T-helper 9 cell (primary cell): Measurements from ENCODE around the gene VIP.

Source experiments
- DNase-seq: peaks from one replicate; pipeline ENCODE4 v3.0.0-alpha.2; 2020

Gene VIP

DNA sequence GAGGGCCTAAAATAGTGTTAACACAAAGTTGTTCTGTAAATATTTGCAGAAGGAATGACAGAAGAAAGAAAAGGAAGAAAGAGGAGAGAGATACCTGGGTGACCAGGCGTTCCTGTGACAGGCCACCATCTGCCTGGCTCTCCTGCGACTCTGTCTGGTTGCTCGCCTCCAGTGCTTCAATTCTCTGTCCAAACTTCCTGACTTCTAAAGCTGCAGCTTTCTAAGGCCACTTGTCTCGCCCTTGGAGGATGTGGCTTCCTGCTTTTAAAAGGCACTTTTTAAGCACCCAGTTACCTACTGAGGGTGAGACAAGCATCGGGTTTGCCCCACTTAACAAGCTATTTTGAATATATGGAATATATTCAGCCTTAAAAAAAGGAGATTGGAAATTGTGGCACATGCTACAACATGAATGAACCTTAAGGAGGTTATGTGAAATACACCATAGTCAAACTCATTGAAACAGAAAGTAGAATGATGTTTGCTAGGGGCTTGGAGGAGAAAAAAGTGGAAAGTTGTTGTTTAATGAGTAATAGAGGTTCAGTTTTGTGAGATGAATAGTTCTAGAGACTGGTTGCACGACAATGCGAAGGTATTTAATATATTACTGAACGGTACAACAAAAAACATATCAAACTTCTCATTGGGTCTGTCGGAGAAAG, 32.8 kb downstream of the VIP start:
- DNase-seq, result no peak

DNA sequence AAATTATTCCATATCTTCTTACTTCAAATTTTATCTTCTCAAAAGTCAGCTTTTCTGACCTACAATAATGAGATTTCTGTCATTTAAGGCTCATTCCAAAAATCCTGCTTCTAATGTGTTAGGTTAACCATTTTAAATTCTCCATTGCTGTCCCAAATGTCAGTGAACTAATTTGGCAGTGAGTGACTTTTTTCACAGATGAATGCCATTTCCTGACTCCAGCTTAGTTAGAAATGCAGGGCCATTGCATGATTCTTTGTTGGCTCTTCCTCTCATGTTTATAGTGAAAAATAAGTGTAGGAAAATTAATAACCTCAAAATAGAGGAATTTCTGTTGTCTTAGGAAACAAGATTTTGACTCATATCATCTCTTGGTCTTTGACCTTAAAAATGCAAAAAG, 44.1 kb downstream of the VIP start:
- DNase-seq, result no peak

DNA sequence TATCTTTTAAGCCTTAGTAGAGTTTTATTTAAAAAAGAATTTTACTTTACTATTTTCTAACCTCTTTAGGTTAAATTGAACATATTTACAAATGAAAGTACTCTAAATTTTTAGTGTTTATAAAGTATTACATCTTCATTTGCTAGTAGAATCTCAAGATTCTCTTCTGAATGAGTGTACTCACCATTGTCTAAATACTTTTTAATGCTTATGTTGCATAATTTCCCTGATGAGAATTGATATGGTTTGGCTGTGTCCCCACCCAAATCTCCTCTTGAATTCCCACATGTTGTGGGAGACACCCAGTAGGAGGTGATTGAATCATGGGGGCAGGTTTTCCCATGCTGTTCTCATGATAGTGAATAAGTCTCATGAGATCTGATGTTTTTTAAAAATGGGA, 53.6 kb downstream of the VIP start:
- no peak for DNase-seq
